Measurements from ENCODE around the gene CDH23.

The CDH23 gene

DNA sequence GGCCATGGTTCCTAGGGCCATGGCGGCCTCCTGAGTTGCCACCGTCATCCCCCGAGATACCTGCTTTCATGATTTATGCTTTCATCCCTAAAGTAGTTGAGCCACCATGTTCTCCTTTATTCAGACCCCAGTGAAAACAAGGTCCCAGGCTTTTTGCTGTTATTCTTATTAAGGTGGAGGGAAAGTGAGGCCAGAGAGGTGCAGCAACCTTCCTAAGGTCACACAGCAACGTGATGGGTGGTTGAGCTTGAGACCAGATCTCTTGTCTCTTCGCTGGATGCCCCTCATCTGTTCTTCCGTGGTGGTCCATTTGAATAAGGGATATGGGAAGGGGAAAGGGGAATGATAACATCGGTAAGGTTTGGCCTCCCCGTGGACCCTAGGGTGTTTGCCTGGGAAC lies 180.6 kb downstream of the CDH23 start:
- no peaks in the 10 kb centered on the region for H3K27me3 ChIP-seq (ENCODE audit: insufficient read depth, poor library complexity, severe bottlenecking)
- no peak overlapping the region for H3K27ac ChIP-seq (ENCODE audit: poor library complexity, severe bottlenecking)
- ATAC-seq (ENCODE audit: low read depth): no peak
- no peak overlapping the region for H3K4me3 ChIP-seq (ENCODE audit: severe bottlenecking)
- no peaks in the 10 kb centered on the region for H3K4me1 ChIP-seq (ENCODE audit: insufficient read depth, poor library complexity, severe bottlenecking)
- TF ChIP-seq, protein P1, sequence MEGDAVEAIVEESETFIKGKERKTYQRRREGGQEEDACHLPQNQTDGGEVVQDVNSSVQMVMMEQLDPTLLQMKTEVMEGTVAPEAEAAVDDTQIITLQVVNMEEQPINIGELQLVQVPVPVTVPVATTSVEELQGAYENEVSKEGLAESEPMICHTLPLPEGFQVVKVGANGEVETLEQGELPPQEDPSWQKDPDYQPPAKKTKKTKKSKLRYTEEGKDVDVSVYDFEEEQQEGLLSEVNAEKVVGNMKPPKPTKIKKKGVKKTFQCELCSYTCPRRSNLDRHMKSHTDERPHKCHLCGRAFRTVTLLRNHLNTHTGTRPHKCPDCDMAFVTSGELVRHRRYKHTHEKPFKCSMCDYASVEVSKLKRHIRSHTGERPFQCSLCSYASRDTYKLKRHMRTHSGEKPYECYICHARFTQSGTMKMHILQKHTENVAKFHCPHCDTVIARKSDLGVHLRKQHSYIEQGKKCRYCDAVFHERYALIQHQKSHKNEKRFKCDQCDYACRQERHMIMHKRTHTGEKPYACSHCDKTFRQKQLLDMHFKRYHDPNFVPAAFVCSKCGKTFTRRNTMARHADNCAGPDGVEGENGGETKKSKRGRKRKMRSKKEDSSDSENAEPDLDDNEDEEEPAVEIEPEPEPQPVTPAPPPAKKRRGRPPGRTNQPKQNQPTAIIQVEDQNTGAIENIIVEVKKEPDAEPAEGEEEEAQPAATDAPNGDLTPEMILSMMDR (IDR thresholded peaks at IDR 0.05; ENCODE audit: poor library complexity, severe bottlenecking): no peak
- no peaks in the 10 kb centered on the region for H3K9me3 ChIP-seq (ENCODE audit: severe bottlenecking)
- H3K36me3 ChIP-seq (ENCODE audit: low read depth): no peaks in the 10 kb centered on the region
- no peak for DNase-seq (ENCODE audit: low spot score)

DNA sequence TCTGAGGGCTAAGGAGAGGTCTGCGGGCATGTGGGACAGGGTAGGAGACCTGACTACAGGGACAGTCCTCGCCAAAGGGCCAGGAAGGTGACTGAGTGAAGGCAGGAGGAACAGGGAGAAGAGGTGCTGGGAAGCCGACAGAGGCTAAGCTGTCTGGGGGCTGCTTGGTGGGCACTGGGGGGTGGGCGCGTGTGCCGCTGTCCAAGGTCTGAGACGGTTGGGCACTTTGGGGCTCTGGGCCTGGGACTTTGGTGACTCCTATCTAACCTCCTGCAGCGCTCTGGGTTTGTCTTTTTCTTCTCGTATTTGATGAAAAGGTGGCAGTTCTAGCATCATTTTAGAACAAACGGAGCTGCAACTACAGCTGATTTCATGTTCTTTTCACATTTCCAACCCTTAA lies 181.3 kb downstream of the CDH23 start:
- Histone ChIP-seq H3K9me3 (ENCODE audit: severe bottlenecking) (no peaks in the 10 kb centered on the region), H3K4me3 (ENCODE audit: severe bottlenecking) (no peak overlapping the region), H3K36me3 (ENCODE audit: low read depth) (no peaks in the 10 kb centered on the region), H3K4me1 (ENCODE audit: insufficient read depth, poor library complexity, severe bottlenecking) (no peaks in the 10 kb centered on the region), H3K27me3 (ENCODE audit: insufficient read depth, poor library complexity, severe bottlenecking) (no peaks in the 10 kb centered on the region), H3K27ac (ENCODE audit: poor library complexity, severe bottlenecking) (no peak overlapping the region)
- ATAC-seq (ENCODE audit: low read depth) (no peak), DNase-seq (ENCODE audit: low spot score) (no peak)
- TF ChIP-seq, protein P1 (IDR thresholded peaks at IDR 0.05; ENCODE audit: poor library complexity, severe bottlenecking): no peak

DNA sequence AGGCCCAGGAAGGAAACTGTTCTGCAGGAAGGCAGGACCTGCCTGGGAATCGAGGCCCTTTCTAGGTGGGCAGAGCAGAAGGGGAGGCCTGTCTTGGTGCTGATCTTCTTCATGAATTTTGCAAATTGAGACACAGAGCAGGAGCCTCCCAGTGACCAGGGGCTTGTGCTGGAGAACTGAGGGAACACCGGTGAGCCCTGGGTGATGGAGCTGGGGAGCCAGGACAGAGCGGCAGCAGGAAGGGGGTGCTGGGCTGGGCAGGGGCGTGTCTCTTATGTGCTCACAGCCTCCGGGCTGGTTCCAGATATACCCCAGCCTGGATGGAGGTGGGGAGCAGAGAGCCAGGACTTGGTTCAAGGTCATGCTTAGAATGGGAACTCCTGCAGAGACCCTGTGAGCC lies 182.9 kb downstream of the CDH23 start:
- H3K27ac ChIP-seq (ENCODE audit: poor library complexity, severe bottlenecking): no peak overlapping the region
- no peaks in the 10 kb centered on the region for H3K27me3 ChIP-seq (ENCODE audit: insufficient read depth, poor library complexity, severe bottlenecking)
- ATAC-seq (ENCODE audit: low read depth): no peak
- H3K9me3 ChIP-seq (ENCODE audit: severe bottlenecking): no peaks in the 10 kb centered on the region
- TF ChIP-seq, protein P1 (IDR thresholded peaks at IDR 0.05; ENCODE audit: poor library complexity, severe bottlenecking): no peak
- no peak for DNase-seq (ENCODE audit: low spot score)
- H3K4me1 ChIP-seq (ENCODE audit: insufficient read depth, poor library complexity, severe bottlenecking): no peaks in the 10 kb centered on the region
- no peaks in the 10 kb centered on the region for H3K36me3 ChIP-seq (ENCODE audit: low read depth)
- no peak overlapping the region for H3K4me3 ChIP-seq (ENCODE audit: severe bottlenecking)

DNA sequence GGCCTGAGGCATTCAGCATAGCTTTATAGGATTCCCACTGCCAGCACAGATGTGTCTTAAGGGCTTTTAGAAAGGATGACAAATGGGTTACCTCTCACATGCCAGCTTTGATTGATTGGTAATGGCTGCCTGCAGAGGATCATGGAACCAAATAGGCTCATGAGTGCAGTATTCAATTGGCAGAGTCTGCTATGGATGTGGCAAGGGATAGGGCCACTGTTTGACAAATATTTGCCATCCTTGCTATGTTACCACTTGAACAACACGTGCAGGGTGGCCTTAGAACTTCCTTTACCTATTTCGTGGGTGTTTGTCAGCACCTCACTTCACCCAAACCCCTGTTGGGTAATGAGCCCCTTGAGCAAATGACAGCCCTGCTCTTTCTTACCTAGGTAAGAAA lies 183.7 kb downstream of the CDH23 start:
- no peak for ATAC-seq (ENCODE audit: low read depth)

DNA sequence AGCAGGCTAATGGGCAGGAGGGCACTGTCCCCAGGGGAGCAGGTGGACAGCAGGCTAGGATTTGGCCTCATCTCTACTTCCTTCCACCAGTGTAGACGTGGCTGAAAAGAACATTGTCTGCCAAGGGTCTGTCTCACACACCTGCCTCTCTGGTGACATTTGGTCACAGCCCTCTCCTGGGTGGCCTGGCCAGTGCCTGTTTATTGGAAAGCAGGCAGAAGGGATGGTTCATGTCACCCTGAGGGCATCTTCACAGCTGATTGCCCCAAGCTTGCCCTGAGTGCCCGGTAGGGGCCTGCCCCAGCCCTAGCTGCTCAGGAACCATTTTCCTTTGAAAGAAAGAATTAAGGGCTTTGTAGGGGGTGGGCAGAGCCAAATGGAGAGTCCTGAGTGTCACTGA lies 184.2 kb downstream of the CDH23 start:
- Histone ChIP-seq H3K9me3 (ENCODE audit: severe bottlenecking) (no peaks in the 10 kb centered on the region), H3K4me1 (ENCODE audit: insufficient read depth, poor library complexity, severe bottlenecking) (no peaks in the 10 kb centered on the region), H3K36me3 (ENCODE audit: low read depth) (no peaks in the 10 kb centered on the region), H3K27me3 (ENCODE audit: insufficient read depth, poor library complexity, severe bottlenecking) (no peaks in the 10 kb centered on the region), H3K27ac (ENCODE audit: poor library complexity, severe bottlenecking) (no peak overlapping the region), H3K4me3 (ENCODE audit: severe bottlenecking) (no peak overlapping the region)
- ATAC-seq (ENCODE audit: low read depth): no peak
- TF ChIP-seq, protein P1 (IDR thresholded peaks at IDR 0.05; ENCODE audit: poor library complexity, severe bottlenecking): no peak
- DNase-seq (ENCODE audit: low spot score): no peak

More for the DNA sequence above, 183.7 kb downstream of the CDH23 start:
- Histone ChIP-seq H3K27ac (ENCODE audit: poor library complexity, severe bottlenecking) (no peak overlapping the region), H3K27me3 (ENCODE audit: insufficient read depth, poor library complexity, severe bottlenecking) (no peaks in the 10 kb centered on the region), H3K36me3 (ENCODE audit: low read depth) (no peaks in the 10 kb centered on the region), H3K4me1 (ENCODE audit: insufficient read depth, poor library complexity, severe bottlenecking) (no peaks in the 10 kb centered on the region), H3K9me3 (ENCODE audit: severe bottlenecking) (no peaks in the 10 kb centered on the region), H3K4me3 (ENCODE audit: severe bottlenecking) (no peak overlapping the region)
- TF ChIP-seq, protein P1 (IDR thresholded peaks at IDR 0.05; ENCODE audit: poor library complexity, severe bottlenecking): no peak
- DNase-seq (ENCODE audit: low spot score): no peak
